ENCODE measurements around the gene PITHD1.

DNA sequence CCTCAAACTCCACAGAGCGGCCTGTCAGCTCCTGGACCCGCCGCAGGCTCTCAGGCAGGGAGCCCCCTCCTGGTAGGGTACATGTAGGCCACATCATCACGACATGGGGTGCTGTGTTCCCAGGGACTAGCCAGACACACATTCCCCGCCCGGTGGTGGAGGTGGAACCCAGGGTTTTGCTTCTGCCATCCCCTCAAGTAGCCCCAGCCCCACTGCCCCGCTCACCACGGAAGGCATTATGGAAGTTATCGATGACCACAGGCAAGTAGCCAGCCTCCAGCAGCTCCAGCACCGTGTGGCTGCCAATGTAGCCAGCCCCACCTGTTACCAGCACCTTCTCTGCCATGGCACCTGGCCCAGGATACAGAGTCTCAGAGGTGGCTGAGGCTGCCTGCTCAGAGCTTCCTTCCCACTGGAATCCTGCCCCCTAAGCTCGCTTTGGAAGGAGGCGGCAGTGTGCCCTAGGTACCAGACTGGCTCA lies 20.5 kb downstream of the PITHD1 start:
- TF ChIP-seq, protein P1, sequence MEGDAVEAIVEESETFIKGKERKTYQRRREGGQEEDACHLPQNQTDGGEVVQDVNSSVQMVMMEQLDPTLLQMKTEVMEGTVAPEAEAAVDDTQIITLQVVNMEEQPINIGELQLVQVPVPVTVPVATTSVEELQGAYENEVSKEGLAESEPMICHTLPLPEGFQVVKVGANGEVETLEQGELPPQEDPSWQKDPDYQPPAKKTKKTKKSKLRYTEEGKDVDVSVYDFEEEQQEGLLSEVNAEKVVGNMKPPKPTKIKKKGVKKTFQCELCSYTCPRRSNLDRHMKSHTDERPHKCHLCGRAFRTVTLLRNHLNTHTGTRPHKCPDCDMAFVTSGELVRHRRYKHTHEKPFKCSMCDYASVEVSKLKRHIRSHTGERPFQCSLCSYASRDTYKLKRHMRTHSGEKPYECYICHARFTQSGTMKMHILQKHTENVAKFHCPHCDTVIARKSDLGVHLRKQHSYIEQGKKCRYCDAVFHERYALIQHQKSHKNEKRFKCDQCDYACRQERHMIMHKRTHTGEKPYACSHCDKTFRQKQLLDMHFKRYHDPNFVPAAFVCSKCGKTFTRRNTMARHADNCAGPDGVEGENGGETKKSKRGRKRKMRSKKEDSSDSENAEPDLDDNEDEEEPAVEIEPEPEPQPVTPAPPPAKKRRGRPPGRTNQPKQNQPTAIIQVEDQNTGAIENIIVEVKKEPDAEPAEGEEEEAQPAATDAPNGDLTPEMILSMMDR (IDR thresholded peaks at IDR 0.05): no peak
- no peak for TF ChIP-seq POLR2A (IDR thresholded peaks at IDR 0.05)
